H1 (cell line): Measurements from ENCODE around the gene FGF10. TPM values are rescaled to one million over a fixed set of nuclear protein-coding genes. Genes with fewer than 3 reads are reported as not detected.

Source experiments
- CTCF ChIA-PET: fragments of 300-600 bp; sonication (Branson Sonifier 250); formaldehyde crosslinking; loops from one replicate; lab custom pipeline; 2021; ENCODE audit not compliant: partially characterized antibody; lab: Charles Lee
- POLR2A ChIA-PET: fragments of 300-600 bp; sonication (Branson Sonifier 250); formaldehyde crosslinking; loops from one replicate; lab custom pipeline; 2021; ENCODE audit warnings: inconsistent platforms; ENCODE audit not compliant: partially characterized antibody; lab: Charles Lee
- DNase-seq, 2 experiments: peaks; one replicate each; pipeline versions ENCODE4 v3.0.0 to v3.0.0-alpha.2; 2010 to 2022; ENCODE audit warnings: low spot score in 2 of 2, low read depth in 1 of 2, mixed read lengths in 1 of 2
- FAIRE-seq: peaks from 2 replicates; lab custom pipeline; 2011; peaks lifted over from hg19 to GRCh38; lab: Jason Lieb, UNC
- H2AFZ ChIP-seq: 2 replicates; pipeline ENCODE4 v1.8.1; 2012; ENCODE audit warnings: low read length, inconsistent platforms
- H2AK5ac ChIP-seq: 2 replicates; pipeline ENCODE4 v1.6.1; 2013; ENCODE audit warnings: low read depth, low read length
- H2BK120ac ChIP-seq: replicated peaks from 2 replicates; pipeline ENCODE3; 2013; ENCODE audit warnings: low read depth, low read length, inconsistent platforms
- H2BK12ac ChIP-seq: 2 replicates; pipeline ENCODE4 v1.6.1; 2013; ENCODE audit warnings: low read depth, low read length
- H2BK15ac ChIP-seq: 2 replicates; pipeline ENCODE4 v1.6.1; 2013; ENCODE audit warnings: low read length
- H2BK20ac ChIP-seq: 2 replicates; pipeline ENCODE4 v1.6.1; 2013; ENCODE audit warnings: low read length
- H2BK5ac ChIP-seq: 2 replicates; pipeline ENCODE4 v1.6.1; 2013; ENCODE audit warnings: low read depth, low read length
- H3K14ac ChIP-seq: 2 replicates; pipeline ENCODE4 v1.6.1; 2013; ENCODE audit warnings: inconsistent platforms; ENCODE audit not compliant: insufficient read length
- H3K18ac ChIP-seq: 2 replicates; pipeline ENCODE4 v1.6.1; 2013; ENCODE audit warnings: low read length; ENCODE audit errors: extremely low read depth
- H3K23ac ChIP-seq: 2 replicates; pipeline ENCODE4 v1.6.1; 2013; ENCODE audit warnings: inconsistent platforms; ENCODE audit not compliant: insufficient read length
- H3K23me2 ChIP-seq: 2 replicates; pipeline ENCODE4 v1.6.1; 2013; ENCODE audit warnings: low read depth, low read length
- H3K27ac ChIP-seq: 2 replicates; pipeline ENCODE4 v1.6.1; 2011; ENCODE audit warnings: low read depth, low read length, inconsistent platforms
- H3K27me3 ChIP-seq, 4 experiments: replicated peaks in 1 of 4; 1 replicate in 1 of 4; 2 replicates in 3 of 4; pipeline versions ENCODE4 v1.6.1 to v1.8.1; 2011 to 2013; ENCODE audit warnings: low read length in 3 of 4, mild to moderate bottlenecking in 3 of 4, inconsistent platforms in 2 of 4, mixed read lengths in 2 of 4, moderate library complexity in 1 of 4; ENCODE audit not compliant: control insufficient read depth in 3 of 4, insufficient read depth in 3 of 4; ENCODE audit errors: extremely low read depth in 1 of 4
- H3K36me3 ChIP-seq, 4 experiments: 2 replicates each; pipeline versions ENCODE4 v1.6.1 to v1.8.1; 2011 to 2013; ENCODE audit warnings: mild to moderate bottlenecking in 4 of 4, low read length in 3 of 4, moderate library complexity in 2 of 4, control low read depth in 1 of 4, inconsistent platforms in 1 of 4; ENCODE audit not compliant: insufficient read depth in 4 of 4, control insufficient read depth in 2 of 4
- H3K4ac ChIP-seq: replicated peaks from 2 replicates; pipeline ENCODE3; 2013; ENCODE audit warnings: low read length, low read depth, mixed read lengths, inconsistent platforms; ENCODE audit not compliant: insufficient read length
- H3K4me1 ChIP-seq, 4 experiments: replicated peaks in 1 of 4; 1 replicate in 1 of 4; 2 replicates in 3 of 4; pipeline versions ENCODE4 v1.6.1 to v1.8.1; 2011 to 2013; ENCODE audit warnings: low read length in 3 of 4, inconsistent platforms in 2 of 4, mixed read lengths in 1 of 4; ENCODE audit not compliant: insufficient read depth in 4 of 4, control insufficient read depth in 3 of 4
- H3K4me2 ChIP-seq, 2 experiments: 2 replicates each; pipeline versions ENCODE4 v1.6.1 to v1.8.1; 2011 to 2013; ENCODE audit warnings: low read depth in 2 of 2, low read length in 2 of 2, control low read depth in 1 of 2, inconsistent platforms in 1 of 2, mild to moderate bottlenecking in 1 of 2; ENCODE audit not compliant: insufficient read depth in 1 of 2
- H3K4me3 ChIP-seq, 4 experiments: fragments of 200-600, 300-600 bp in 1 of 4; sonication (generic), shearing (Covaris generic), sonication (Bioruptor Twin) in 1 of 4; 2 replicates each; pipeline versions ENCODE4 v1.5.1 to v1.8.1; 2011 to 2016; ENCODE audit warnings: low read length in 4 of 4, low read depth in 3 of 4, control low read depth in 2 of 4, inconsistent platforms in 2 of 4, mild to moderate bottlenecking in 2 of 4, mixed read lengths in 1 of 4, moderate library complexity in 1 of 4; ENCODE audit not compliant: insufficient read depth in 2 of 4; ENCODE audit errors: extremely low read depth in 1 of 4
- H3K56ac ChIP-seq: replicated peaks from 2 replicates; pipeline ENCODE3; 2013; ENCODE audit warnings: low read depth, mild to moderate bottlenecking, mixed read lengths, low read length, inconsistent platforms; ENCODE audit not compliant: insufficient read length
- H3K79me1 ChIP-seq: 2 replicates; pipeline ENCODE4 v1.6.1; 2013; ENCODE audit warnings: low read depth, low read length, control low read depth
- H3K79me2 ChIP-seq, 2 experiments: 2 replicates each; pipeline versions ENCODE4 v1.6.1 to v1.8.1; 2012 to 2013; ENCODE audit warnings: low read length in 2 of 2, mild to moderate bottlenecking in 2 of 2, inconsistent platforms in 1 of 2; ENCODE audit not compliant: insufficient read depth in 2 of 2, control insufficient read depth in 1 of 2
- H3K9ac ChIP-seq, 4 experiments: replicated peaks in 1 of 4; 1 replicate in 1 of 4; 2 replicates in 3 of 4; pipeline versions ENCODE4 v1.6.1 to v1.8.1; 2011 to 2013; ENCODE audit warnings: low read depth in 3 of 4, low read length in 3 of 4, control low read depth in 2 of 4, mild to moderate bottlenecking in 2 of 4, moderate library complexity in 2 of 4, inconsistent platforms in 1 of 4; ENCODE audit errors: extremely low read depth in 1 of 4
- H3K9me3 ChIP-seq, 2 experiments: 2 replicates each; pipeline versions ENCODE4 v1.6.1 to v1.8.1; 2012 to 2013; ENCODE audit warnings: mild to moderate bottlenecking in 2 of 2, moderate library complexity in 2 of 2, control low read depth in 1 of 2, inconsistent platforms in 1 of 2, low read depth in 1 of 2, low read length in 1 of 2, mixed read lengths in 1 of 2; ENCODE audit not compliant: insufficient read depth in 2 of 2
- H4K20me1 ChIP-seq, 2 experiments: replicated peaks in 1 of 2; 2 replicates each; pipeline versions ENCODE3 to v1.8.1; 2011 to 2013; ENCODE audit warnings: inconsistent platforms in 2 of 2, low read length in 2 of 2, mild to moderate bottlenecking in 1 of 2; ENCODE audit not compliant: insufficient read depth in 2 of 2, control insufficient read depth in 1 of 2
- H4K5ac ChIP-seq: 2 replicates; pipeline ENCODE4 v1.6.1; 2013; ENCODE audit warnings: low read length, low read depth, mixed read lengths, inconsistent platforms; ENCODE audit not compliant: insufficient read length
- H4K8ac ChIP-seq: 2 replicates; pipeline ENCODE4 v1.8.0; 2013; ENCODE audit warnings: mild to moderate bottlenecking, moderate library complexity, low read length, inconsistent platforms; ENCODE audit not compliant: insufficient read depth; ENCODE audit errors: extremely low read depth
- H4K91ac ChIP-seq: replicated peaks from 2 replicates; pipeline ENCODE3; 2013; ENCODE audit warnings: low read length, mixed read lengths, inconsistent platforms; ENCODE audit not compliant: insufficient read length
- FOSL1 ChIP-seq: IDR thresholded peaks from 2 replicates; pipeline ENCODE4 v1.6.1; 2011; ENCODE audit warnings: mild to moderate bottlenecking, low read depth, low read length, moderate library complexity; ENCODE audit not compliant: insufficient read depth
- JUND ChIP-seq: IDR thresholded peaks from 2 replicates; pipeline ENCODE4 v1.6.1; 2011; ENCODE audit warnings: mild to moderate bottlenecking, improper control_type of control experiment, low read length
- MAFK ChIP-seq: IDR thresholded peaks from 2 replicates; pipeline ENCODE4 v1.6.1; 2012; ENCODE audit warnings: low read depth, mild to moderate bottlenecking, improper control_type of control experiment, low read length
- SIX5 ChIP-seq: IDR thresholded peaks from 2 replicates; pipeline ENCODE4 v1.6.1; 2011; ENCODE audit warnings: mild to moderate bottlenecking, low read depth, low read length
- TAF7 ChIP-seq: optimal IDR thresholded peaks from 2 replicates; pipeline ENCODE3; 2011; ENCODE audit warnings: low read depth, mild to moderate bottlenecking, inconsistent platforms, low read length, moderate library complexity, borderline replicate concordance
- YY1 ChIP-seq: IDR thresholded peaks from 2 replicates; pipeline ENCODE4 v1.6.1; 2011; ENCODE audit warnings: low read depth, mild to moderate bottlenecking, low read length
- polyA plus RNA-seq, 7 experiments: library from polyadenylated mRNA; depleted of rRNA in 3 of 7; stranded (reverse) in 5 of 7; unstranded in 2 of 7; fragments of >200 nt in 5 of 7; fragments of 200-250 nt in 2 of 7; gene quantifications; 1 replicate in 5 of 7; 2 replicates in 1 of 7; 4 replicates in 1 of 7; pipeline versions ENCODE4 v1.2.1 to v1.2.3, GENCODE V29; 2011 to 2013; ENCODE audit warnings: missing spikeins in 2 of 7, mixed read lengths in 2 of 7
- total RNA-seq: library from RNA; stranded (reverse); fragmentation: NEBNext Ultra II Directional; extraction: Animal tissue kit (Norgen Biotek cat#: 25700); gene quantifications from 2 replicates; pipeline ENCODE4 v1.2.1, GENCODE V29; 2021
- TF ChIP-seq, protein P1 (sequence below): IDR thresholded peaks from 2 replicates; pipeline ENCODE4 v1.6.1; 2011; ENCODE audit warnings: low read depth, mild to moderate bottlenecking, low read length; ENCODE audit not compliant: insufficient read depth
- TF ChIP-seq, protein P2 (sequence below), 3 experiments: IDR thresholded peaks; 1 replicate in 2 of 3; 2 replicates in 1 of 3; pipeline versions ENCODE4 v1.5.1 to v1.6.1; 2011; ENCODE audit warnings: low read length in 3 of 3, mild to moderate bottlenecking in 3 of 3, inconsistent platforms in 2 of 3, low read depth in 1 of 3, moderate library complexity in 1 of 3; ENCODE audit not compliant: insufficient read depth in 1 of 3; ENCODE audit errors: control extremely low read depth in 1 of 3

FGF10 gene
- total and polyA plus RNA-seq, 2 of the 8 experiments (the other 6 are each of a cell fraction or from before 2014, with no cell fraction given): 0.06 to 0.54 TPM

DNA sequence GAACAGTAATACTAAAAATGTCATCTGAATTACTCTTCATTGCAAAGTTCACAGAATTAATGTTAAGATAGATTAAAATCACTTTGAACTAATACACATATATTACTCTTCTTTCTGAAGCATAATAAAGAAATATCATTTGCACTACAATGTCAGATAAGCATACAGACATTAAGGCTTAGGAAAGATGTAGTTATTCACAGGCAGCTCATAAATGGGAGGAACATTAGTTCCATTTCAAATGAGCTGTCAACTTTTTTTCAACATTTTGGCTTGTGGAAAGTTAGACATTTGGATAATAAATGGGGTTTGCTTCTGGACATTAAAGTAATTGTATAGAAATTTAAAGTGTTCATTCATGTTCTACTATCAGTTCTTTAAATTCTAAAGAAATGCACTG lies 6.3 kb downstream of the FGF10 start:
- H3K9ac ChIP-seq: no peak overlapping the region
- H2BK120ac ChIP-seq: no peak overlapping the region
- no peak overlapping the region for H2BK5ac ChIP-seq
- no peak overlapping the region for H4K91ac ChIP-seq
- H2BK20ac ChIP-seq: no peak overlapping the region
- H3K79me1 ChIP-seq: no peaks in the 10 kb centered on the region
- H3K4me1 ChIP-seq: peaks cover 0 to 2% (median 0%) of the 10 kb centered on the region in 4 experiments; a peak in 2 of 7 replicates
- H3K4me2 ChIP-seq: no peak overlapping the region
- H3K56ac ChIP-seq: no peak overlapping the region
- no peak overlapping the region for H3K4ac ChIP-seq
- no peak overlapping the region for H2BK15ac ChIP-seq
- H3K27me3 ChIP-seq: peaks cover 1 to 13% (median 5%) of the 10 kb centered on the region in 4 experiments; a peak in 6 of 7 replicates
- H4K20me1 ChIP-seq: no peaks in the 10 kb centered on the region
- no peak overlapping the region for H3K23ac ChIP-seq
- no peak overlapping the region for H4K5ac ChIP-seq
- no peak overlapping the region for H3K27ac ChIP-seq
- H2AK5ac ChIP-seq: no peak overlapping the region
- no peaks in the 10 kb centered on the region for H3K79me2 ChIP-seq
- no peak overlapping the region for H3K18ac ChIP-seq
- H3K4me3 ChIP-seq: no peak overlapping the region
- no peak overlapping the region for H2AFZ ChIP-seq
- H3K14ac ChIP-seq: no peak overlapping the region
- POLR2A ChIA-PET: no interaction called here
- CTCF ChIA-PET: interaction anchor here (1.0 kb wide), 1 partner anchor 15 kb away, joined by 3 read pairs; no protein-coding TSS in a partner anchor
- H3K9me3 ChIP-seq: no peaks in the 10 kb centered on the region
- H4K8ac ChIP-seq: no peak overlapping the region
- H3K23me2 ChIP-seq: no peaks in the 10 kb centered on the region
- H2BK12ac ChIP-seq: no peak overlapping the region
- no peak for DNase-seq
- FAIRE-seq: no peak
- no peaks in the 10 kb centered on the region for H3K36me3 ChIP-seq
- TF ChIP-seq MAFK: no peak
- TF ChIP-seq YY1: no peak
- no peak for TF ChIP-seq TAF7
- TF ChIP-seq SIX5: no peak
- TF ChIP-seq JUND: no peak
- TF ChIP-seq, protein P1, sequence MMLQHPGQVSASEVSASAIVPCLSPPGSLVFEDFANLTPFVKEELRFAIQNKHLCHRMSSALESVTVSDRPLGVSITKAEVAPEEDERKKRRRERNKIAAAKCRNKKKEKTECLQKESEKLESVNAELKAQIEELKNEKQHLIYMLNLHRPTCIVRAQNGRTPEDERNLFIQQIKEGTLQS: no peak
- TF ChIP-seq, protein P2, sequence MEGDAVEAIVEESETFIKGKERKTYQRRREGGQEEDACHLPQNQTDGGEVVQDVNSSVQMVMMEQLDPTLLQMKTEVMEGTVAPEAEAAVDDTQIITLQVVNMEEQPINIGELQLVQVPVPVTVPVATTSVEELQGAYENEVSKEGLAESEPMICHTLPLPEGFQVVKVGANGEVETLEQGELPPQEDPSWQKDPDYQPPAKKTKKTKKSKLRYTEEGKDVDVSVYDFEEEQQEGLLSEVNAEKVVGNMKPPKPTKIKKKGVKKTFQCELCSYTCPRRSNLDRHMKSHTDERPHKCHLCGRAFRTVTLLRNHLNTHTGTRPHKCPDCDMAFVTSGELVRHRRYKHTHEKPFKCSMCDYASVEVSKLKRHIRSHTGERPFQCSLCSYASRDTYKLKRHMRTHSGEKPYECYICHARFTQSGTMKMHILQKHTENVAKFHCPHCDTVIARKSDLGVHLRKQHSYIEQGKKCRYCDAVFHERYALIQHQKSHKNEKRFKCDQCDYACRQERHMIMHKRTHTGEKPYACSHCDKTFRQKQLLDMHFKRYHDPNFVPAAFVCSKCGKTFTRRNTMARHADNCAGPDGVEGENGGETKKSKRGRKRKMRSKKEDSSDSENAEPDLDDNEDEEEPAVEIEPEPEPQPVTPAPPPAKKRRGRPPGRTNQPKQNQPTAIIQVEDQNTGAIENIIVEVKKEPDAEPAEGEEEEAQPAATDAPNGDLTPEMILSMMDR (IDR thresholded peaks at IDR 0.05; ENCODE audit: control extremely low read depth in 1 of 3, insufficient read depth in 1 of 3, low read depth in 1 of 3, low read length in 3 of 3): no peak
- no peak for TF ChIP-seq FOSL1
